Fibroblast of skin of right quadriceps (primary cell): ENCODE measurements around the gene TSNAX.
"Not testable (repeated sequence)": the region's sequence is repeated elsewhere in the genome, so short reads cannot be mapped to it uniquely, and the experiment has no call there.

Experiments used
- DNase-seq: peaks from one replicate; pipeline ENCODE4 v3.0.0-alpha.2; 2013

The TSNAX gene

DNA sequence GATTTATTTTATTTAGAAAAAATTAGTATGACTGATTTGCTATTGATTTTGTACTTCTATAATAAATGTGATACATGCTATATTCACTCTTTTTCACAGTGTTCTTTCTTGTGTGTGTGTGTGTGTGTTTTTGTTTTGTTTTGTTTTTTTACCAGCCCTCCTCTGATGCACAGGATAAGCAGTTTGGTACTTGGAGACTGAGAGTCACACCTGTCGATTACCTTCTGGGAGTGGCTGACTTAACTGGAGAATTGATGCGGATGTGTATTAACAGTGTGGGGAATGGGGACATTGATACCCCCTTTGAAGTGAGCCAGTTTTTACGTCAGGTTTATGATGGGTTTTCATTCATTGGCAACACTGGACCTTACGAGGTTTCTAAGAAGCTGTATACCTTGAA lies 35.9 kb downstream of the TSNAX start:
- no peak for DNase-seq

DNA sequence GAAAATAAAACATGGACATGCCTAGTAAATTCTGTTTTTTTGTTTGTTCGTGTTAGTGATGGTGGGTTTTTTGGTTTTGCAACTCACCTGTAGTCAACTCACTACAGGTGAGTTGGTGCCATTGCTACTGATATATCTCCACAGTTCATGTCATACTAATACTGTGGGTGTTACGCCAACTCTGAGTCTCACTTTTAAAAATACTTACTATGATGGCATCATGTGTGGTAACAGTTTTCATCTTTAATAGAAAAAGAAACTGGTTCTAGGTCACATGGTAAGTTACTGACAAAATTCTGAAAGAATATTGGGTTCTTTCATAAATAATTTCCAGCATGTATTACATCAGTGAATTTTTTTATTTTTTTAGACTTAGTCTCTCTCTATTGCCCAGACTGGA lies 38.0 kb downstream of the TSNAX start:
- no peak for DNase-seq

DNA sequence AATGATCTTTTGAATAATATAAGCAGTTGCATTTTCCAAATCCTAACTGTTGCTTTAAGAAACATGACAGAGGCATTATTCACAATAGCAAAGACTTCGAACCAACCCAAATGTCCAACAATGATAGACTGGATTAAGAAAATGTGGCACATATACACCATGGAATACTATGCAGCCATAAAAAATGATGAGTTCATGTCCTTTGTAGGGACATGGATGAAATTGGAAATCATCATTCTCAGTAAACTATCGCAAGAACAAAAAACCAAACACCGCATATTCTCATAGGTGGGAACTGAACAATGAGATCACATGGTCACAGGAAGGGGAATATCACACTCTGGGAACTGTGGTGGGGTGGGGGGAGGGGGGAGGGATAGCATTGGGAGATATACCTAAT lies 41.8 kb downstream of the TSNAX start:
- DNase-seq: not testable (repeated sequence)

DNA sequence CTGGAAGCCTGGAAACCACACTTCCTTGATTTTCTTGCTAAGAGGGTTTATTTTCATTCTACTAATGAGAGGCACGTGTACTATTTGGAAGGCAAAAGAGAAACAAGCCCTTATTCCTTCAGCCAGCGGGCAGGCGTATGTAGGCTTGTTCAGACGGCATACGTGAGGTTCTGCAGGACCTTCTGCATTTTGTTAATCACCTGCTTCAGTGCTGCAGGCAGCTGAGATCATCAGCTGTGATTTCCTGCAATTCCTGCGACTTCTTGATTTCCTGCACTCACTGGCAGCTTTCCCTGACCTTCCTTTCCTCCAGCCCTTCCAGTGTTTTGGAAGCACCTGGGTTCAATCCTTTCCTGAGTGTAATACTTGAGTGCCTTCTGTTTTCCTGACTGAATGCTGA lies 43.4 kb downstream of the TSNAX start:
- no peak for DNase-seq

DNA sequence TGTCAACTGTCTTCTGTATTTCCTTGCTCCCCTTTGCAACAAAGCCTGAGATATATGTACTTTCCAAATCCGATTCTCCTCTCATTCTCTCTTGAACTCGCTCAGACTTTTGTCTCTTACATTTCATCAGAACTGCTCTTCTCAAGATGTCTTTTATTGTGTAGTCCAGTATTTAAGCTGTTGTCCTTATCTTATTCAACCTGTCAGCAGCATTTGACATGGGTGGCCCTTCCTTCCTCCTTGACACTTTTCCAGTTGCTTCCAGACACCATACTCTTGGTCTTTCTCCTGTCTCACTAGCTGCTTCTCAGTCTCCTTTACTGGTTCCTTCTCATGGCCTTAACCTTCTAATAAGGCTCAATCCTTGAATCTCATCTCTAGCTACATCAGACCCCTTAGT lies 47.0 kb downstream of the TSNAX start:
- DNase-seq: no peak

DNA sequence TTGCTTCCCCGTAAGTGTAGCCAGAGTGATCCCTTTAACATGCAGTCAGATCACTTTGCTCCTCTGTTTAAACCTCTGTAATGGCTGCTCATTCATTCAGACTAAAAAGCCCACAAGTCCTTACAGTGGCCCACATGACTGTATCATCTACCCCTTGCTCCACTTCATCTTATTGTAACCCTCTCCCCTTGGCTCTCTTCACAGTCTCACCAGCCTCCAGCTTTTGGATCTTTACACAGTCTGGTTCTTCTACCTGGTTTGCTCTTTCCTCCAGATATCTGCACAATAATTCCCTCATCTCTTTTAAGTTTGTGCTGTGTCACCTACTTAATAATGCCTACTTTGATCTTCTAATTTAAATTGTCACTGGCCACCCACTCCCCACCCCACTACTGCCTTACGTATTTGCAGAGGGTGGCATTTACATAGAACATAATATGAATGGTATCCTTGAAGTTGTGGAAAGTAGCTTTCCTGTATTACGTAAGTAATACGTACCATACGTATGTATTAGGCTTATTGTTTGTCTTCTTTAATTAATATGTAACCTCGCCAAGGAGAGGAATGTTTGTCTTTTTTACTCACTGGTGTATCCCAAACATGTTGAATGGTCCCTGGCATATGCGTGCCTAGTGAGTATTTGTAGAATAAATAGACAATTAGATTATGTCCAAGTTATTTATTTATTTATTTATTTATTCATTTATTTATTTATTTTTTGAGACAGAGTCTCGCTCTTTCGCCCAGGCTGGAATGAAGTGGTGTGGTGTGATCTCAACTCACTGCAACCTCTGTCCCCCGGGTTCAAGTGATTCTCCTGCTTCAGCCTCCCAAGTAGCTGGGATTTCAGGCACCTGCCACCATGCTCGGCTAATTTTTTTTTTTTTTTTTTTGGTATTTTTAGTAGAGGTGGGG lies 48.6 kb downstream of the TSNAX start:
- no peak for DNase-seq

DNA sequence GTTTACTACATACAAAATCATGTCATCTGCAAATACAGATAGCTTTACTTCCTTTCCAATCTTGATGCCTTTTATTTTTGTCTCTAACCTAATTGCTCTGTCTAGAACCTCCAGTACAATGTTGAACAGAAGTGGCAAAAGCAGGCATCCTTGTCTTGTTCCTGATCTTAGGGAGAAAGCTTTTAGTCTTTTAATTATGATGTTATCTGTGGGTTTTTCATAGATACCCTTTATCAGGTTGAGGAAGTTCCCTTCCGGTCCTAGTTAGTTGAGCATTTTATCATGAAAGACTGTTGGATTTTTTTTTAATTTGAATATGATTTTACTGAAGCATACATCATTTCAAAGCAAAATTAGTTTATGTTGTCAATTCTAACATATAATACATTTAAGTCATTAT lies 52.4 kb downstream of the TSNAX start:
- DNase-seq: no peak

DNA sequence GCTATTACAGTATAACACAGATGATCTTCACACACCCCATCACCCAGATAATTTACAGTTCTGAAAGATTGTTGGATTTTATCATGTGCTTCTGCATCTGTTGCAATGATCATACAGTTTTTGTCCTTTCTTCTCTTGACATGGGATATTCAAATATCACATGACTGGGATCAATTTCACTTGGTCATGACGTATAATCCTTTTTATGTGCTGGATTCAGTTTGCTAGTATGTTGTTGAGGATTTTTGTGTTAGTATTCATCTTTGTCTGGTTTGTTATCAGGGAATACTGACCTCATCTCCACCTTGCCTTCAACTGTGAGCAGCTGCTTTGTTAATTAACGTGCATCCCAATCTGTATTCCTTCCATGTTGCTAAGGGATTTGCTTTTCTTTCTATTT lies 53.4 kb downstream of the TSNAX start:
- no peak for DNase-seq

DNA sequence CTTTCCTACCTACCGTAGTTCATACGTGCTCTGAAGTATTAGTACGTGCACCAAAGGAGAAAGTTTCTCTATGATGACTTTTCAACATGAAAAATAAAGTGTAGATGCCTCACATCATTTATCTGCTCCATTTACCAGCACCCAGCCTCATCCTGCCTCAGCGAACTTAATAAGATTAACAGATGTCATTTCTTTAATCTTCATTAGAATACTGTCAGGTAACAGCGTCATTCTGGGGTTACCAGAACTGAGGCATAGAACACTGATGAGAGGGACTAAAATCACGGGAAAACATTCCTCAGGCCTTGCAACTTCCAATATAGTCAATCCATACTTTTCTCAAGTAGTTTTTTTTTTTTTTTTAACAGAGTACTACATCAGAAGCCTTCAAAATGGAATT lies 54.9 kb downstream of the TSNAX start:
- DNase-seq: no peak

DNA sequence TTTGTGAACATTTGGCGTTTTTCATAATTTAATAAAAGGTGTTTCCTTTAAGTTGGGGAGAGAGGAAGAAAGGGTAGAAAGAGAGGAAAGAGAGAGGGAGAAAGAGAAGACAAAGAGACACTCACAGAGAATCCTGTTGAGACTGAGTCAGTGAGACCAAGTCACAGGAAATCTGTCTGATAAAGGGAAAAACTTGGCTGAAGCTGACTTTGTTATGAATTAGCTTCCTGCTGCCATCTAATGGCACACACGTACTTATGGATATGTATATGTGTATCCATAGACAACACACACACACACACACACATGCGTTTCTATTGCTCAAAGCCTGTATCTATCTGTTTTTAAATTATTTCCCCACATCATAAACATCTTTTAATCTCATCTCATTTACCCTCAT lies 55.6 kb downstream of the TSNAX start:
- peak; percentile 74 for DNase-seq

DNA sequence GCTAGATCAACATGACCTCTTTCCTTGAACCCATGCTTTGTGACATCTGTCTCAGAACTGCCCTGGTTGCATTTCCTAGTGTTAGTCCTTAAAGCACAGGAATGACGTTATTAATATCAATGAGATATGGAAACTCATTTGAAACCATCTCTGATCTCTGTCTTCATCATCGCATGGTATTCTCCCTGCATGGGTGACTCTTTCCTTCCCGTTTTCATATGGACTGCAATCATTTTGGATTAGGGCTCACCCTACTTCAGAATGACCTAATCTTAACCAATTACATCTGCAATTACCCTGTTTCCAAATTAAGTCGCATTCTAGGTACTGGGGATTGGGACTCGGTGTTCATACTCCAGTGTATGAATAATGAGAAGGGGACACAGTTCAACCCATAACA lies 56.5 kb downstream of the TSNAX start:
- DNase-seq: no peak

DNA sequence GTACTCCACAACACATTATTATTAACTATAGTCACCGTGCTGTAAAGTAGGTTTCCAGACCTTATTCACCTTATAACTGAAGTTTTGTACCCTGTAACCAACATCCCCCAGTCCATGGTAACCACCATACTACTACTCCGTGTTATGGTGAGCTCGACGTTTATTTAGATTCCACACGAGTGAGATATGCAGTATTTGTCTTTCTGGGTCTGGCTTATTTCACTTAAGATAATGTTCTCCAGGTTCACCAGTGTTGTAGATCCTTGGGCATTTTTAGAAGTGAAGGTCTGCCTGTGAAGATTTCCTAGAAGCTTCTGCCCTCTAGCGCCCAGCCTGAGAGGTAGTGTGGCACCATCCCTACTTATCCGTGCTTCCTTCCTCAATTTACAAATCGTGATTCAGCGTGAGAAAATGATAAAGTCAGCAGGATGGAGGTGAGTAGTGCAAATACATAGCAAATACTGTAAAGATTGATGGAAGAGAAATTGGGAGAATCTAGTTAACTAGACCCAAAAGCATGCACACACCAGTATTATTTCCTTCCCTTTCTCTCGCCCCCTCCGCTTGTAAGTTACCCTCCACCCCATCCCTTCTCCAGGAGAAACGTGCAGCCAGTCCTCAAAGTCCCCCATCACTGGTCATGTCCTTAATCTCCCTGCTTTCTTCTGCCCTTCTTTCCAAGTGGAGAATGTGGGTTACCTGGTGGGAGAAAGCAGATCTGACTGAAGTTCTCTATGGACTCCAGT lies 62.2 kb downstream of the TSNAX start:
- peak; percentile 72 for DNase-seq

DNA sequence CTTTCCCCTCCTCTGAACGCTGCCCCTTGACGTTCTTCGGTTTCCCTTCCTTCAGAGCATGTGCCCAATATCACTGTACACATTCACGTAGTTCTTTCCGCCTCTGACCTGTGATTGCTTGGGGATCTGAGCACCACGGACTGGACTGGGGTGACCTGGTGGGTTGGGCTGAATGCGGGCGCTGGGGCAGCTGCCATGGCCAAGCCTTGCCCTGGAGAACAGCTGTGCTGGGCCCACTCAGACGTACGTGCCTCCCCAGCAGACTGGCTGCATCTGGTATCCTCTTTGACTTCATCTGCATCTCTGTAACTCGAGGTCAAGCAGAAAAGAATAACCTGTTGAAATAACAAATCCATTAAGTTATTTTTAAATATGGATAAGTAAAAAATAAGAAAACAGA lies 63.0 kb downstream of the TSNAX start:
- DNase-seq: no peak

DNA sequence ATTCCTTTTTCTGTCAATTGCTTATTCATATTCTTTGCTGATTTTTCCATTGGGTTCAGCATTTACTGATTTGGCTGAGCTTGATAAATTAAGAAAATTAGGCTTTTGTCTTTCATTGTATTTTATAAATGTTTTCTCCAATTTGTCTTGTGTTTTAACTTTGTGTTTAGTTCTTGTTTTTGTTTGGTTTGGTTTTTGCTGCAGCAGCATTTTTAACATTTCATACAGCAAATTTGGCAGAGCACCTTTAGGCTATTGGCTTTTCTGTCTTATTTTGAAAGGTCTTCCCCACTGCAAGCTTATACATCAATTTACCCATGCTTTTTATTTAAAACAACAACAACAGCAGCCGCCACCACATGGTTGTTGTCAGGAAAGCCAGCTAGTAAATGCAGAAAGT lies 64.3 kb downstream of the TSNAX start:
- no peak for DNase-seq

DNA sequence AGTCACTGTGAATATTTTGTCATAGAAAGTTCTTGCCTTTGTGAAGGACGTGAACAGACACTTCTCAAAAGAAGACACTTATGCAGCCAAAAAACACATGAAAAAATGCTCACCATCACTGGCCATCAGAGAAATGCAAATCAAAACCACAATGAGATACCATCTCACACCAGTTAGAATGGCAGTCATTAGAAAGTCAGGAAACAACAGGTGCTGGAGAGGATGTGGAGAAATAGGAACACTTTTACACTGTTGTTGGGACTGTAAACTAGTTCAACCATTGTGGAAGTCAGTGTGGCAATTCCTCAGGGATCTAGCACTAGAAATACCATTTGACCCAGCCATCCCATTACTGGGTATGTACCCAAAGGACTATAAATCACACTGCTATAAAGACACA lies 64.8 kb downstream of the TSNAX start:
- not testable (repeated sequence) for DNase-seq

DNA sequence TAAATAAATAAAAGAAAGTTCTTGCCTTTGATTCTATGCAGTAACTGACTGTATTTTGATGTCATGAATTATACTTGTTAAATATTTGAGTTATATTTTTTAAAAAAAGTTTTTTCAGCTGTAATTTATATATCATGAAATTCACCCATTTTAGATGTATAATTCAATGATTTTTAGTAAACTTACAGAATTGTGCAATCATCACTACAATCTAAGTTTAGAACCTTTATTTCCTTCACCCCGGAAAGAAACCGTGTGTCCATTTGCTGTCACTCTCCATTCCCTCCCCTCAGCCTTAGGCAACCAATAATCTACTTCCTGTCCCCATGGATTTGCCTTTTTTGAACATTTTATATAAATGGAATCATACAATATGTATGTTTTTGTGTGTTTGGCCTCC lies 65.7 kb downstream of the TSNAX start:
- no peak for DNase-seq

DNA sequence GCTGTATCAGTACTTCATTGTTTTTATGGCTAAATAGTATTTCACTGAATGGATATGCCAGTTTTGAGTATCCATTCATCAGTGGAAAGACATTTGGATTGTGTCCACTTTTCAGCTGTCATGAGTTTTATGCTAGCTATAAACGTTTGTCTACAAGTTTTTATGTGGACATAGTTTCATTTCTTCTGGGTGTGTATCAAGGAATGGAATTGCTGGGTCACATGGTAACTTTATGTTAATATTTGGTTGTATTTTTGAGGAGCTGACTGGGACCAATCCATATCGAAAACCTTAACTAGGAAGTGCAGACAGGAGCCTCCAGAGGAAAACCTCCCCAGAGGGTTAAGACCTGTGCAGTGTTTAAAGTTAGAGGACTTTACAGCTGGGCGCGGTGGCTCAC lies 66.3 kb downstream of the TSNAX start:
- no peak for DNase-seq

DNA sequence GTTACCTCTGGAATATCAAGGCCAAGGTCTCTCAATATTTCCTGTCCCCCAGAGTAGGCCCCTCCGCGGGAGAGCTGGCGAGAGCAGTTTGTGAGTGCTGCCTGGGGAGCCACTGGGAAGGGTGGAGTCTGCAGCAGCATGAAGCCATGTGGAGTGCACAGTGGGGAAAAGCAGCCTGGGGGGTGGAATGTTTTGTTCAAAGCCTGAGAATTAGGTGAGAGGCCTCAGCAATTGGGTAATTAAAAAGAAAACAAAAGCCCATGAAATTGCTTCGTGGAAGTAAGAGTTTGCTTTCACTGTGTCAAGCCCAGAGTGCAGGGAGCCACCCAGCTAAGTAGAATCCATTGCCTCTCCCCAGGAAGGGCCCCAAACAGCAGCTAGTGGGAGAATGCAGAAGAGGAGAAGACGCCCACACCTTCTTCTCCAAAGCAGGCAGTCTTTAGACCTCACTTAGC lies 67.9 kb downstream of the TSNAX start:
- DNase-seq: no peak

DNA sequence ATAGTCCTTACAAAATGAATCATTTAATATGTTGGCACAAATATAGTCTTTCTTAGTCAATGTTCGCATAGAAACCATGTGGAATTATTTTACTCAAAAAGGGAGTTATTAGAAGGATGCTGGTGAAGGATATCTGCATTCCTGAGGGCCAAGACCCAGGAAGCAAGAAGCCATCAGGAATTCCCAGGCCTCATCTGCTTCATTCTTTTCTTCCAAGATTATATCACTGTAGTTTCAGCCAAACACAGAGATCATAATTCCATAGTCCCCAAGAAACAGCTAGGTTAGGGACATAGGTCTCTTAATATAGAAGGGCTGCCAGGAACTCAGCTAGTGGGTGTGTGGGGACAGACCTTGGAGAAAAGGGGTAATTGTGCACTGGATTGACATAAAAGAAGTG lies 69.5 kb downstream of the TSNAX start:
- DNase-seq: no peak

DNA sequence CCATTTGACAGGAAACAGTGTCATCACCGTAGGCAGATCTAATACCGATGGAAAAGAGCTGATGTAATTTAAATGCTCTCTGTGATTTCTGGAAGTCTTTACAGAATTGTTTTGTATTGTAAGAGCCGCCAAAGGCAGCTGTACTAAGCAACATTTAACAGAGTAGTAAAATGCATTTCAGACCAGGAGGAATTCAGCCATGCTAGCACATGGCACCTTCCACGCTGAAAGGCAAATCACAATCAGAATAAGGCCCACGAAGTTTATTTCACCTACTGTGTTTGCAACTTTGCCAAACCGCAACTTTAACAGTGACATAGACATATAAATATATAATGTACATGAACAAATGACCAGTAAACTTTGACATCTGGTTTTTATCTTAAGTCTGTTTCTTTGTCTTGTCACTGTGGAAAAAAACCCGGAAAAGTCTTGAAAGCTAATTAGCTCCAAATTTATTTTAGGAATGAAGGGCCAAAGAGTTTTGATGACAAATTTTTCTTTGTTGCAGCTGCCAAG lies 72.0 kb downstream of the TSNAX start:
- DNase-seq: peak; percentile 80

DNA sequence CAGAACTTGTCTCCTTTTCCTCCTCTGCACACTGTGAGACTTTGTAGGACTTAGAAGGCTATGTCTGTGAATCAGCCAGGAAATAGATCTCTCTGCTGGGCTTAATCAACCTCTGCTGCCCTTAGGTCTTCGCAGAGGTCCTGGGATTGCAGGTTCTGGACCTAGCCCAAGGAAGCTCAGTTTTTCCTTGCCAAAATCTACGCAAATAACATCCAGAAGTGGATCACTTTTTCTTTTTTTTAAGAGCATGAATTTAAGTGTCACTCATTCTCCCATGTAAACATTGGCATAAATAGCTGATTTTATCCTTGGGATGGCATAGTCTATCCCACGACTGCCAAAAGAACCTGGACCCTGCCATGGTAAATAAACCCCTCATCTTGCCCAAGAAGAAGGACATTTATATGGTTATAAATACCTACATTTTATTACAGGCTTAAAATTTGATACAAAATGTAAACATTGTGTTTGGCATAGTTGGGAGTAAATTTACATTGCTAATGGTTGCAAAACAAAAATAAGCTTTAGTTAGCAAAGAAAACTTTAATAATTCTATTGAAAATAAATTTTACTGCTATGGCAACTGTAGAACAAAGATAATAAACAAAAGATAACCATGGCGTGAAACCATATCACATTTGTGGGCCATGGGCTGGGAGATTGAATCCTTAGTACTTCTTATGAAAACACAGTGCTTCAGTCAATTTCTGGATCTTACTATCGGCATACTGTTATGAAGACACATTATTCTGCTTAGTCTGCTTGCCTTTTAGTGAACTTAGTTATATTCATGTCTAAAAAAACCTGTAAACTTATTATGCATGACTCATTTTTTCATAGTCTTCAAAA lies 73.6 kb downstream of the TSNAX start:
- DNase-seq: no peak

DNA sequence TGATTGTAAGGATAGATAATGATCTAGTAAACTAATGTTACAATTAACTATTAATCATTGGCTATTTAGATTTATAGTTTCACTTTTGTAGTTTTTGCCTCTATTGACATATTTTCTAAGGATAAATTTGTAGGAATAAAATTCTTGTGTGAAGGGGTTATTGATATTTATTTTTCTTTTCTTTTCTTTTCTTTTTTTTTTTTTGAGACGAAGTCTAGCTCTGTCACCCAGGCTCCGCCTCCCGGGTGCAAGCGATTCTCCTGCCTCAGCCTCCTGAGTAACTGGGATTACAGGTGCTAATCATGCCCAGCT lies 74.2 kb downstream of the TSNAX start:
- DNase-seq: no peak

DNA sequence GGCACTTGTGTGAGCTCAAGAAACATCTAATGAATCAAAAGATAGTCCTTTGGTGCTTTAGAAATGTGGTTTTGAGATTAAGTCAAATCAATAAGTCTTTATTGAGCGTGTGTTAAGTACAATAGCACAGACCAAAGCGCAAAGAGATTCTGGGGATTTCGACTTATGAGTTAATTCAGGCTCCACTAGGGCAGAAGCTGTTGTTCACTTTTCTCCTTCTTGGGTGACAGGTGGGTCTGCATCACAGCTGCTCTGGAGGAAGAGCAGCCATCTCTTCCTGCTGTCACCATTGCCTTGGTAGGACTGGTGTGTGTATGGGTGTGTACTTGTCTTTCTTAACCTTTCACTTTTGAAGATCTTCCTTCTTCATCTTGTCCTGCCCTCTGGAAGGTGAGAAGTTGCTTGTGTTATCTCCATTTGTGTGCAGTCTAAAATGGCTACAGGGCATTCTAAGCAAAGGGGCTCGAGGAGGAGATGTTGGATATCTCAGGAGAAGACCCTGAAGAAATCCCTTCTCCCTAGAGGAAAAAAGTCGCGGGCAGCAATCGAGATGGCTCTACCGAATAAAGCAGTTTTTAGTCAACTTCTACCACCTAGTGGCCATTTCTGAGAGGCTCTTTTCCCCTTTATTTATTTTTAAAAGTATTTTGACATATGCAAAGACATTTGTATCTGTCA lies 75.3 kb downstream of the TSNAX start:
- peak; percentile 55 for DNase-seq
